ENCODE measurements around the gene CEACAM18. TPM values are rescaled to one million over a fixed set of nuclear protein-coding genes. Genes with fewer than 3 reads are reported as not detected.

The CEACAM18 gene
- total and polyA plus RNA-seq, 2 of the 8 experiments (the other 6 are each of a cell fraction or from before 2014, with no cell fraction given), result not detected

GRCh38 chr19:51520728-51521127, 42.4 kb downstream of the CEACAM18 start:
- Histone ChIP-seq H2AK5ac (ENCODE audit: low read depth, low read length) (no peak overlapping the region), H2BK20ac (ENCODE audit: low read length) (no peak overlapping the region), H4K91ac (replicated peaks; ENCODE audit: insufficient read length, low read length) (no peak overlapping the region), H3K79me2 (ENCODE audit: control insufficient read depth in 1 of 2, insufficient read depth in 2 of 2, low read length in 2 of 2) (no peaks in the 10 kb centered on the region), H2BK15ac (ENCODE audit: low read length) (no peak overlapping the region), H4K8ac (ENCODE audit: extremely low read depth, insufficient read depth, low read length) (no peak overlapping the region), H3K18ac (ENCODE audit: extremely low read depth, low read length) (no peak overlapping the region), H3K56ac (replicated peaks; ENCODE audit: insufficient read length, low read depth, low read length) (no peak overlapping the region), H4K5ac (ENCODE audit: insufficient read length, low read depth, low read length) (no peak overlapping the region), H3K23ac (ENCODE audit: insufficient read length) (no peak overlapping the region), H3K23me2 (ENCODE audit: low read depth, low read length) (no peaks in the 10 kb centered on the region), H3K36me3 (ENCODE audit: control insufficient read depth in 2 of 4, insufficient read depth in 4 of 4, low read length in 3 of 4) (no peaks in the 10 kb centered on the region), H3K4me1 (replicated peaks in 1 of 4; ENCODE audit: control insufficient read depth in 3 of 4, insufficient read depth in 4 of 4, low read length in 3 of 4) (no peaks in the 10 kb centered on the region), H2BK120ac (replicated peaks; ENCODE audit: low read depth, low read length) (no peak overlapping the region), H3K27ac (ENCODE audit: low read depth, low read length) (no peak overlapping the region), H4K20me1 (replicated peaks in 1 of 2; ENCODE audit: control insufficient read depth in 1 of 2, insufficient read depth in 2 of 2, low read length in 2 of 2) (no peaks in the 10 kb centered on the region), H3K9ac (replicated peaks in 1 of 4; ENCODE audit: extremely low read depth in 1 of 4, low read depth in 3 of 4, low read length in 3 of 4) (no peak overlapping the region), H3K79me1 (ENCODE audit: low read depth, low read length) (no peaks in the 10 kb centered on the region), H2BK5ac (ENCODE audit: low read depth, low read length) (no peak overlapping the region), H3K27me3 (replicated peaks in 1 of 4; ENCODE audit: control insufficient read depth in 3 of 4, extremely low read depth in 1 of 4, insufficient read depth in 3 of 4, low read length in 3 of 4) (peaks cover 0 to 1% (median 0%) of the 10 kb centered on the region in 4 experiments; a peak in 1 of 7 replicates), H2AFZ (ENCODE audit: low read length) (no peak overlapping the region), H3K4ac (replicated peaks; ENCODE audit: insufficient read length, low read depth, low read length) (no peak overlapping the region), H3K4me2 (ENCODE audit: insufficient read depth in 1 of 2, low read depth in 2 of 2, low read length in 2 of 2) (no peak overlapping the region), H3K4me3 (ENCODE audit: extremely low read depth in 1 of 4, insufficient read depth in 2 of 4, low read depth in 3 of 4, low read length in 4 of 4) (no peak overlapping the region), H3K9me3 (ENCODE audit: insufficient read depth in 2 of 2, low read depth in 1 of 2, low read length in 1 of 2) (peaks cover 55 to 68% of the 10 kb centered on the region in 2 experiments), H3K14ac (ENCODE audit: insufficient read length) (no peak overlapping the region), H2BK12ac (ENCODE audit: low read depth, low read length) (no peak overlapping the region)
- POLR2A ChIA-PET (ENCODE audit: partially characterized antibody), result no interaction called here
- TF ChIP-seq KDM1A (IDR thresholded peaks at IDR 0.05; ENCODE audit: borderline replicate concordance, low read length) (no peak), RFX5 (IDR thresholded peaks at IDR 0.05; ENCODE audit: borderline replicate concordance, low read depth, low read length) (no peak), ASH2L (IDR thresholded peaks at IDR 0.05; ENCODE audit: low read length) (no peak), SAP30 (IDR thresholded peaks at IDR 0.05; ENCODE audit: insufficient read depth, insufficient replicate concordance, low read length) (no peak), YY1 (IDR thresholded peaks at IDR 0.05; ENCODE audit: low read depth, low read length) (no peak)
- TF ChIP-seq, protein P1, sequence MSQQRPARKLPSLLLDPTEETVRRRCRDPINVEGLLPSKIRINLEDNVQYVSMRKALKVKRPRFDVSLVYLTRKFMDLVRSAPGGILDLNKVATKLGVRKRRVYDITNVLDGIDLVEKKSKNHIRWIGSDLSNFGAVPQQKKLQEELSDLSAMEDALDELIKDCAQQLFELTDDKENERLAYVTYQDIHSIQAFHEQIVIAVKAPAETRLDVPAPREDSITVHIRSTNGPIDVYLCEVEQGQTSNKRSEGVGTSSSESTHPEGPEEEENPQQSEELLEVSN (IDR thresholded peaks at IDR 0.05), result no peak
- no peak for DNase-seq (ENCODE audit: low read depth in 1 of 2, low spot score in 2 of 2)
- 66% methylated on average over 2 of the region's 2 CpGs; no CpG with 5 or more reads in 1 of the 2 experiments for WGBS, 2 experiments (ENCODE audit: extremely low coverage in 1 of 2, insufficient coverage in 1 of 2, insufficient read length in 1 of 2, insufficient replicate concordance in 2 of 2, low coverage in 1 of 2, low lambda C conversion rate in 2 of 2, missing lambda C conversion rate in 1 of 2)
- no peak for FAIRE-seq
- CTCF ChIA-PET (ENCODE audit: partially characterized antibody), result no interaction called here

Measured in H1 (cell line).